Measurements from ENCODE around the gene GOLGA6L10.
"Not testable (repeated sequence)": the region's sequence is repeated elsewhere in the genome, so short reads cannot be mapped to it uniquely, and the experiment has no call there.

GOLGA6L10 gene

DNA sequence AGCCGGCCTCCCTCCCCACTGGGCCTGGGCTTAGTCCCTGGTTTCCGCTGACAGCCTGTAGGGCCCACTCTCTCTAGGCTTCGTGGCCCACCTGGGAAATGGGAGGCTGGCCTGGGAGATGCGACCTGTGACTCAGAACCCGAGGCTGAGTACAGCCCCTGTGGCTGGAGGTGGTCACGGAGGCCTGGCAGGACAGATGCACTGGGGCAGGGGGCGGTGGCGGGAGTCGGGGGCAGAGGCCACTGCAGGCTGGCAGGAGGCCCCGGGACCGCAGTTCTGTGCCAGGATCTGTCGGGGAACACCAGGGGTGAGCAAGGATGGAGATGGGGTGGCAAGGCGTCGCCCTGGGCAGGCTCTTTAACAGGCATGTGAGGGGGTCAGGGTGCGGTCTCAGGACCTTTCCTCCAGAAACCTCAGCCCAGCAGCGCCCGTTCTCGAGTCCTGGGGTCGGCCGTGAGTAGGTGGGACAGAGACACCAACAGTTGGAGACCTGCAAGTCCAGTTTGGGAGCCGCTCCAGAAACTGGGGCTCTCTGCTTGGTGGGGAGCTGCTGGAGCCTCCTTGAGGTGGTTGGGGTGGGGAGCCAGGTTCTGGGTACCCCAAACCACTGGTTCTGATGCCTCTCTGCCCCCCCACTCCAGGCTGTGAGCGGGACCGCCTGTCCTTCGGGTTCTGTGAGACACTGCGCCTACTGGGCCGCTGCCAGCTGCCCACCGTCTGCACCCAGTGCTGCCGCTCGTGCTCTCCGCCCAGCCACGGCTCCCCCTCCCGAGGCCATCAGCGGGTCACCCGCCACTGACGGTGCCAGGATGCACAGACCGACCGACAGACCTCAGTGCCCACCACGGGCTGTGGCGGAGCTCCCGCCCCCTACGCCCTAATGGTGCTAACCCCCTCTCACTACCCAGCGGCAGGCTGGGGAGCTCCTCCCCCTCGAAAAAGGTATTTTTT lies 15.4 kb downstream of the GOLGA6L10 start:
- DNase-seq (ENCODE audit: low read depth); H3K4me3 ChIP-seq (ENCODE audit: low read depth, low read length): not testable (repeated sequence)

DNA sequence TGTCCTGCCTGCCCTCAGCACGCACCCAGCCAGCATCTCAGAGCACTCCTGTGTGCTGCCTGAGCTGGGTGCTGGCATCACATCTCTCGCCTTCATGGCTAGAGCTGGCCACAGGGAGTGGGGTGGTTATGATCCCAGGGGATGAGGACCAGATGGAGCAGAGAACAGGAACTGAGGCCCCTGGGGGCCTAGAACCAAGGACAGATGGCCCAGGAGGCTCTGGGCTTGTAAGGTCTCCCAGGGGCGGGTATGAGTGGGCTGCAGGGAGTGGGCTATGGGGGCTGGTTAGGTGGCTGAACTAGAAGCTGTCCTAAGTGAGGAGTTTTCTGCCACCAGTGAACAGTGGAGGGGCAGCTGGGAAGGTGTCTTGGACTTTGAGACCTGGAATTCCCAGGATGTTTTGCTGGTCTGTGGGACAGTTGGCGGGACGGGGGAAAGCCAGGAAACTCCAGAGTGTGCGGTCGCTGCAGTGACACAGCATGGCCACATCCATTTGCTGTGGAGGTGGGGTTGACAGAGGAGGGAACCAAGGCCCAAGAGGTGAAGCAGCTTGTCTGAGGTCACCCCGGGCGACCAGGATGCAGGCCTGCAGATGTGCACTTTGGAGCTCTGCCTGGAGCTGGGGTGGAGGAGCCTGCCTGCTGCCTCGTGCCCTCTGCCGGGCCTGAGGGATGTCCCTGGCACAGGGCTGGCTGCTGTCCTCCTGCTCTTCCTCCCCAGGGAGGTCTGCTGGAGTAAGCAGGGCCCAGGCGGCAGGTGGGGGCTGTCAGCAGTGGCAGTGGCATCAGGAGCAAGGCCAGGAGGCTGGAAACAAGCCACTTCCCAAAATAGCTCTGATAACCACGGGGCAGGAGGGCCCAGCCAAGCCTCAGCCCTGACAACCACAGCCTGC lies 16.3 kb downstream of the GOLGA6L10 start:
- H3K4me3 ChIP-seq (ENCODE audit: low read depth, low read length); DNase-seq (ENCODE audit: low read depth): not testable (repeated sequence)

DNA sequence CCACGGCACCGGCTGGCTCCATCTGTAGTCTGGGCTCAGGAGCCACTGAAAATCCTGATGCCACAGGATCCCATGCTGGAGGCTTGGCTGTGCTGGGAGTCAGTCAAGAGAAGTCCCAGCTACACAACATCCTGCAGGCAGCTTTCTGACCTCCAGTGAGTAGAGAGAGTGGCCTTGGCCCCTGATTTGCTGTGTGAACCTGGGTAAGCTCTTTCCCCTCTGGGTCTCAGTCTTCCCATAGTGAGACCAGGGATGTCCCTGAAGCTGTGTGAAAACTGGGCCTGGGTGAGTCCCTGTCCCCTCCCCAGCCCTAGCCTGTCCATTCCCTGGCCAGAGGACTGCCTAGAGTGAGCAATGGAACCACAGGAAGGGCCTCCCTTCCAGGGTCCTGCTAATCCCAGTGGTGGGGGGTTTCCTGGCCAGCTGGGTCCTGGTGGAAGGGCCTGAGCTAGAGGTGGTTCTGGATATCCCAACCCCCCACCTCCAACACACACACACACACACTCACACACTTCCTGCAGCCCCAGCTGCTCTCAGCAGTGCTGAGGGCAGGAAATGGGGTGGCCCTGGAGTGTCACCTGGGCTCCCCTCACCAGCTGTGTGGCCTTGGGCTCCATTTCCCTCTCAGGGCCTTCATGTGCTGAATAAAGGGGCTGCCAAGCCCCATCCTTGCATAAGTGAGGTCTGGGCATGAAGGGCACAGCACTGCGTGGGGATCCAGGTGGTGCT lies 17.5 kb downstream of the GOLGA6L10 start:
- not testable (repeated sequence) for DNase-seq (ENCODE audit: low read depth); H3K4me3 ChIP-seq (ENCODE audit: low read depth, low read length)

DNA sequence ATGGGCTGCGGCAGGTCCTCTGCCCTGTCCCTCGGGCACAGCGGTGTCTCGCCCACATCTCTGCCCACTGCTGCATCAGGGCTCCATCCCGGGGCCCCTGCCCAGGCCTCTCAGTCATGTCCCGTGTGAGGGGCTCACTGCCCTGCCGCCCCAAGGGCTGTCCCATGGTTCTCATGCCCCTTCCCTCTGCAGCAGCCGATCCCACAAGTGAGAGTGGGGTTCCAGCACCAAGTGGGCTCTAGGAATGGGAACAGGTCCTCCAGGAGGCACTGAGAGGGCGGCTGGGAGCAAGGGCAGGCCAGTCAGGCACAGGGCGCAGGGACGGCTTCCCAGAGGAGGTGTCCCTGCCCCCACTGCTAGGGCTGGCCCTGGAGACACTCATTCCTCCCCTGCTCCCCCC lies 18.4 kb downstream of the GOLGA6L10 start:
- H3K4me3 ChIP-seq (ENCODE audit: low read depth, low read length); DNase-seq (ENCODE audit: low read depth): not testable (repeated sequence)

DNA sequence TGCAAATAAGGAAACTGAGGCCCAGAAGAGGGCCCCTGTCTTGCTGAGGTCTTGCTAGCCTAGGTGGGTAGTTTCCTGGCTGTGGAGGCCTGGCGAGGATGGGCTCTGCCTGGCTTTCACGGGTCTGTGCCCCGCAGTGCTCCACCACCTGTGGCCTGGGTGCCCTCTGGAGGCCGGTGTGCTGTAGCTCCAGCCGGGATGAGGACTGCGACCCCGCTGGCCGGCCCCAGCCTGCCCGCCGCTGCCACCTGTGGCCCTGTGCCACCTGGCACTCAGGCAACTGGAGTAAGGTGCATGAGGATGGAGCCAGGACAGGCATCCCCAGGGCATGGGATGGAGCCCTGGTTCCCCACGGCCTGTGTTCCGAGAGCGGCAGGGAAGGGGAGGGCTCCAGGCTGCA lies 20.2 kb downstream of the GOLGA6L10 start:
- DNase-seq (ENCODE audit: low read depth); H3K4me3 ChIP-seq (ENCODE audit: low read depth, low read length): not testable (repeated sequence)

DNA sequence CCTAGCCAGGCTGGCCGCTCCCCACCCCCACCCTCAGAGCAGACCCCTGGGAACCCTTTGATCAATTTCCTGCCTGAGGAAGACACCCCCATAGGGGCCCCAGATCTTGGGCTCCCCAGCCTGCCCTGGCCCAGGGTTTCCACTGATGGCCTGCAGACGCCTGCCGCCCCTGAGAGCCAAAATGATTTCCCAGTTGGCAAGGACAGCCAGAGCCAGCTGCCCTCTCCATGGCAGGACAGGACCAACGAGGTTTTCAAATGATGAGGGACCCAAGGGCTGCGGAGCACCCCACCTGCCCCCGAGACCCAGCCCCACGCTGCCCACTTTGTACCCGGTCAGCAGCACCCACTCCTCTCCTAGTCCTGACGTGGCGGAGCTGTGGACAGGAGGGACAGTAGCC lies 21.9 kb downstream of the GOLGA6L10 start:
- DNase-seq (ENCODE audit: low read depth); H3K4me3 ChIP-seq (ENCODE audit: low read depth, low read length): not testable (repeated sequence)

DNA sequence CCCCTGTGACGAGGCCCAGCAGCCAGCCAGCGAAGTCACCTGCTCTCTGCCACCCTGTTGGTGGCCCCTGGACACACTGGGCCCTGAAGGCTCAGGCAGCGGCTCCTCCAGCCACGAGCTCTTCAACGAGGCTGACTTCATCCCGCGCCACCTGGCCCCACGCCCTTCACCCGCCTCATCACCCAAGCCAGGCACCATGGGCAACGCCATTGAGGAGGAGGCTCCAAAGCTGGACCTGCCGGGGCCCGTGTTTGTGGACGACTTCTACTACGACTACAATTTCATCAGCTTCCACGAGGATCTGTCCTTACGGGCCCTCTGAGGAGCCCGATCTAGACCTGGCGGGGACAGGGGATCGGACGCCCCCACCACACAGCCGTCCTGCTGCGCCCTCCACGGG lies 22.4 kb downstream of the GOLGA6L10 start:
- DNase-seq (ENCODE audit: low read depth); H3K4me3 ChIP-seq (ENCODE audit: low read depth, low read length): not testable (repeated sequence)

DNA sequence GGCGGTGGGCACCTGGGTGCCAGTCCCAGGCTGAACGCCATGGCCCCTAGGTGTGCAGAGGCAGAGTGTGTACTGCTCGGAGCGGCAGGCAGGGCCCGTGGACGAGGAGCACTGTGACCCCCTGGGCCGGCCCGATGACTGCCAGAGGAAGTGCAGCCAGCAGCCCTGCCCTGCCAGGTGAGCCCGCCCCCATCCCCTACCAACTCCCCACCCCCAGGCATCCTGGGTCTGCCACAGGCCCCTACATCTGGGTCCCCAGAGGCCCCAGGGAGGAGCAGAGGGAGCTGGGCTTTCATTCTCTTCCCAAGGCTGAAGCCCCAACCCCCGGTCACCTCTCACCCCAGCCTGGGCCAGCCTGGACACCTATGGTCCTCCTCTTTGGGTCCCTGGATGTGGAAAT lies 23.6 kb downstream of the GOLGA6L10 start:
- H3K4me3 ChIP-seq (ENCODE audit: low read depth, low read length); DNase-seq (ENCODE audit: low read depth): not testable (repeated sequence)

DNA sequence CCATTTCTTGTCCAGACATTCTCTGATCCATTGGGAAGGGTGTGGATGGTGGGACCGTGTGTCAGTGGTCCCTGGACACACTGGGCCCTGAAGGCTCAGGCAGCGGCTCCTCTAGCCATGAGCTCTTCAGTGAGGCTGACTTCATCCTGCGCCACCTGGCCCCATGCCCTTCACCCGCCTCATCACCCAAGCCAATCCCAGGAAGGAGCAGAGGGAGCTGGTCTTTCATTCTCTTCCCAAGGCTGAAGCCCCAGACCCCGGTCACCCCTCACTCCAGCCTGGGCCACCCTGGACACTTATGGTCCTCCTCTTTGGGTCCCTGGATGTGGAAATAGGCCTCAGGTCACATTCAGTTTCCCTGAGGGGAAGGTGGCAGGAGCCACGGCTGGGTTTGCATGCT lies 24.4 kb downstream of the GOLGA6L10 start:
- not testable (repeated sequence) for H3K4me3 ChIP-seq (ENCODE audit: low read depth, low read length); DNase-seq (ENCODE audit: low read depth)

DNA sequence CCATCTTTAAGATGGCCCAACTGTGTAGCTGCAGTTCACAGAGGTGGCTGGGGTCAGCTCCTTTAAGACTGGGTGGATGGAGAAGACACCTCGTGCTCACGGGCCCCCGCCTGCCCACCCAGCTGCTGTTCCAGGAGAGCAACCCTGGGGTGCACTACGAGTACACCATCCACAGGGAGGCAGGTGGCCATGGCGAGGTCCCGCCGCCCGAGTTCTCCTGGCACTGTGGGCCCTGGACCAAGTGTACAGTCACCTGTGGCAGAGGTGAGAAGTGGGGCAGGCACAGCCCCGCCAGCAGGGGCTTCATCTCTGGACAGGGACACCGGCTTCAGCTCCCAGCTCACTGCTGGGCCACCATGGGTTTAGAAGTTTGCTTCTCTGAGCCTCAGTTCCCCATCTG lies 26.8 kb downstream of the GOLGA6L10 start:
- not testable (repeated sequence) for DNase-seq (ENCODE audit: low read depth); H3K4me3 ChIP-seq (ENCODE audit: low read depth, low read length)

DNA sequence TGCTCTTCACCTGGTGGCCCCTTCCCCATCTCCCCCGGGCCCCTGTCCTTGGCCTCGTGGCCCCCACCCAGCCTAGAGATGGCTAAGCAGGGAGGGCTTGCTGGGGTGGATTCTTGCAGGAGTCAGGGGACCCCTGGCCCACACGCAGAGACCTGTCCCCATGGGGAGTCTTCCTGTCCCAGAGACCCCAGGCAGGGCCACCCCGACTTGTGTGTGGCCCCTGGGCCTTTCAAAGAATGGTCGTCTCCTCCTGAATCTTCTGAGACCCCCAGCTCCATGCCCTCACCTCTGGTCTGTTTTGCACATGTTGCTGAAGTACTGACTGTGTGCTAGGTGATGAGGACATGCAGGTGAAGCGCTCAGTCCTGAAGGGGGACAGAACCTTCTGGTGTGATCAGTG lies 28.4 kb downstream of the GOLGA6L10 start:
- DNase-seq (ENCODE audit: low read depth); H3K4me3 ChIP-seq (ENCODE audit: low read depth, low read length): not testable (repeated sequence)

DNA sequence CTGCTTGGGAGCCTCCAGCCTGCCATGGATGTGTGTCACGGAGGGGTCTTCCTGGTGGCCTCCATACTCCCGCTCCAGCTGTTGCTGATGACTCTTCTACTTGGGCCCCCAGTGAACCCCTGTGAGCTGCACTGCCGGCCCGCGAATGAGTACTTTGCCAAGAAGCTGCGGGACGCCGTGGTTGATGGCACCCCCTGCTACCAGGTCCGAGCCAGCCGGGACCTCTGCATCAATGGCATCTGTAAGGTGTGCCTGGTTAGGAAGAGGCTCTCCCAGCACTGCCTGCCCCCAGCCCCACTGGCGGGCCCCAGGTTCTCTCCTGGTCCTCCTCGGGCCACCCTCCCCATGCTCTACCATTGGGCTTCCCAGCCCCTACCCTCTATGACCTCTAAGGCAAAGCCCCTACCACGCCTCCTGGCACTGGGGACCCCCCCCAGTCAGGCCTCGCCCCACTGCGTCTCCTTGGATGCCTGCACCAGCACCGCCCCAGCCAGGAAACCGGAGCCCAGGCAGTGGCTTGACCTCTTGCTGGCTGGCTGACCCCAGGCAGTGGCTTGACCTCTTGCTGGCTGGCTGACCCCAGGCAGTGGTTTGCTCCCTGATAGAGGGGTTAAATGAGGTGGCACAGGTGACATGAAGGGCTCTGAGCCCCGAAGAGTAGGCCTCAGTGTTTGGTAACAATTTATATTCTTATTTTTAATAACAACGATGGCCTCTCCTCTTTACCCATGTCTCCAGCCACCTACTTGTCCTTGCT lies 29.6 kb downstream of the GOLGA6L10 start:
- not testable (repeated sequence) for DNase-seq (ENCODE audit: low read depth); H3K4me3 ChIP-seq (ENCODE audit: low read depth, low read length)

DNA sequence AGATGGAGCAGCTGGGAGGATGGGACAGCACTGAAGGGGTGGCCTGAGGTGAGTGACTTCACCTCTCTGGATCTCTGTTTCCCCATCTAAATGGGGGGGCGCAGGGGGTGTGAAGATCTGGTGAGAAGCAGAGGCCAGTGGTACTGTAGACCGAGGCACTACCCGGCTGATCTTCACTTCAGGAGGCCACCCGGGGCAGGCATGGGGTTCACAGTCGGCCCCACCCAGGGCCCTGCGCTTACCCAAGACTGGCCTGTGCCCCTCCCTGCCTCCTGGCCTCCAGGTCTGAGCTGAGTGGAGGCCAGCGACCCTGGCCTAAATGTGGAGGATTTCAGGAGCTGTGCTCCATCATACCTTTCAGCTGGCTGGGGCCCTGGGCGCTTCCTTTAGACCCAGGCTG lies 31.0 kb downstream of the GOLGA6L10 start:
- not testable (repeated sequence) for DNase-seq (ENCODE audit: low read depth); H3K4me3 ChIP-seq (ENCODE audit: low read depth, low read length)

DNA sequence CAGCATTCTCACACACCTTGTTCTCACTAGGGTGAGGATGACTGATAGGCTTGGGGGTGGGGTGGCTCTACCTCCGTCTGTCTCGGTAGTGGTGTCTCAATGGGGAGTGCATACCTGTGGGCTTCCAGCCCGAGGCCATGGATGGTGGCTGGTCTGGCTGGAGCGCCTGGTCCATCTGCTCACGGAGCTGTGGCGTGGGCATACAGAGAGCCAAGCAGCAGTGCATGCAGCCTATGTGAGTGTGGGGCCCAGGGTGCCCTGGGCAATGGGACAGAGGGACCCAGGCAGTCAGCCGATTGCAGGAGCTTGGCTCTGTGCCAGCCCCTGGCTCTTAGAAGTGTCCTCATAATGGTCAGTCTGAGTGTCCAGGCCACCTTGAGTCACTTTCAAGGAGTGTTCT lies 31.8 kb downstream of the GOLGA6L10 start:
- not testable (repeated sequence) for DNase-seq (ENCODE audit: low read depth); H3K4me3 ChIP-seq (ENCODE audit: low read depth, low read length)
